Adrenal gland (tissue), 5 donors: ENCODE results near the gene MYMK.

Source experiments
- POLR2A ChIP-seq, 2 donors: fragments of 450-650 bp; IDR thresholded peaks; one replicate each; pipeline ENCODE4 v1.6.1; 2017; ENCODE audit warnings: antibody characterized with exemption in 2 of 2, mild to moderate bottlenecking in 2 of 2, moderate library complexity in 1 of 2
- TF ChIP-seq, protein P1 (sequence below), 6 experiments: fragments of 450-650 bp in 4 of 6; fragments of 200-600 bp in 2 of 6; sonication (generic) in 1 of 6; IDR thresholded peaks; 1 replicate in 5 of 6; 2 replicates in 1 of 6; pipeline versions ENCODE4 v1.5.1 to v1.8.0; 2016 to 2021; ENCODE audit warnings: antibody characterized with exemption in 6 of 6, mild to moderate bottlenecking in 2 of 6, moderate library complexity in 1 of 6
- donor health status: DM: no; HTN: no; CAD: no.

DNA sequence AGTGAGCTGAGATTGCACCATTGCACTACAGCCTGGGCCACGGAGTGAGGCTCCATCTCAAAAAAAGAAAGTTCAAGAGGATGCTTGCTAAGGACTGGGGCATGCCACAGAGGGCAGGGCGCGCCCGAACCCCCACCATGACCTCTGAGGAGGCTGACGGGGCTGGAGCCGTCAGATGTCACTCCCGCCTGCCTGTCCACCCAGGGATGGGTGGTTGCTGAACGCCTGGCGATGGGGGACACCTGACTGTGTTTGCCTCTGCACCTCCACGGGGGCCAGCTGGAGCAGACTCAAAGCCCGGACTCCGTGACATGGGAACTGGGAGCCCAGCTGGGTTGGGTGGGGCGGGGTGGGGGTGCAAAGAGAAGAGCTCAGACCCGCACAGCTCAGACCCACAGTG, 41.6 kb upstream of the MYMK start:
- TF ChIP-seq, protein P1, sequence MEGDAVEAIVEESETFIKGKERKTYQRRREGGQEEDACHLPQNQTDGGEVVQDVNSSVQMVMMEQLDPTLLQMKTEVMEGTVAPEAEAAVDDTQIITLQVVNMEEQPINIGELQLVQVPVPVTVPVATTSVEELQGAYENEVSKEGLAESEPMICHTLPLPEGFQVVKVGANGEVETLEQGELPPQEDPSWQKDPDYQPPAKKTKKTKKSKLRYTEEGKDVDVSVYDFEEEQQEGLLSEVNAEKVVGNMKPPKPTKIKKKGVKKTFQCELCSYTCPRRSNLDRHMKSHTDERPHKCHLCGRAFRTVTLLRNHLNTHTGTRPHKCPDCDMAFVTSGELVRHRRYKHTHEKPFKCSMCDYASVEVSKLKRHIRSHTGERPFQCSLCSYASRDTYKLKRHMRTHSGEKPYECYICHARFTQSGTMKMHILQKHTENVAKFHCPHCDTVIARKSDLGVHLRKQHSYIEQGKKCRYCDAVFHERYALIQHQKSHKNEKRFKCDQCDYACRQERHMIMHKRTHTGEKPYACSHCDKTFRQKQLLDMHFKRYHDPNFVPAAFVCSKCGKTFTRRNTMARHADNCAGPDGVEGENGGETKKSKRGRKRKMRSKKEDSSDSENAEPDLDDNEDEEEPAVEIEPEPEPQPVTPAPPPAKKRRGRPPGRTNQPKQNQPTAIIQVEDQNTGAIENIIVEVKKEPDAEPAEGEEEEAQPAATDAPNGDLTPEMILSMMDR (IDR thresholded peaks at IDR 0.05): no peak
- TF ChIP-seq POLR2A (IDR thresholded peaks at IDR 0.05): no peak
